Measurements from ENCODE around the gene BPNT1. TPM values are rescaled to one million over a fixed set of nuclear protein-coding genes. Genes with fewer than 3 reads are reported as not detected.
"Not testable (repeated sequence)": the region's sequence is repeated elsewhere in the genome, so short reads cannot be mapped to it uniquely, and the experiment has no call there.

The BPNT1 gene
- total and polyA plus RNA-seq, 2 donors (not counting 1 experiment from before 2014, with no cell fraction given): 18.3 to 24.4 TPM

DNA sequence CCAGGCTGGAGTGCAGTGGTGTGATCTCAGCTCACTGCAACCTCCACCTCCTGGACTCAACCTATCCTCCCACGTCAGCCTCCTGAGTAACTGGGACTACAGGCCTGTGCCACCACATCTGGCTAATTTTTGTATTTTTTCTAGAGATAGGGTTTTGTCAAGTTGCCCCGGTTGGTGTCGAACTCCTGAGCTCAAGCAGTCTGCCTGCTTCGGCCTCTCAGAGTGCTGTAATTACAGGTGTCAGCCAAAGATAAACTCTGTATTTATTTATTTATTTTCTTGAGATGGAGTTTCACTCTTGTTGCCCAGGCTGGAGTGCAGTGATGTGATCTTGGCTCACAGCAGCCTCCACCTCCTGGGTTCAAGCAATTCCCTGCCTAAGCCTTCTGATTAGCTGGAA lies 23.0 kb upstream of the BPNT1 start:
- H3K4me3 ChIP-seq (ENCODE audit: control extremely low read depth in 1 of 5, extremely low read depth in 1 of 5, insufficient read depth in 1 of 5, low read depth in 2 of 5, low read length in 4 of 5); DNase-seq; H2AFZ ChIP-seq (ENCODE audit: insufficient read depth, low read depth, low read length, poor library complexity, severe bottlenecking); H3K27me3 Mint-ChIP-seq; H3K4me2 ChIP-seq (replicated peaks; ENCODE audit: low read depth, low read length, poor library complexity, severe bottlenecking); H3K79me2 ChIP-seq (ENCODE audit: control insufficient read depth, insufficient read depth, low read length); POLR2A ChIA-PET; H3K27me3 ChIP-seq (replicated peaks in 1 of 4; ENCODE audit: control extremely low read depth in 1 of 4, control insufficient read depth in 3 of 4, insufficient read depth in 4 of 4, low read length in 3 of 4); H3K4me1 ChIP-seq (ENCODE audit: control insufficient read depth in 2 of 2, insufficient read depth in 2 of 2, low read length in 2 of 2); H3K9me3 Mint-ChIP-seq (ENCODE audit: insufficient read depth); H3K9me3 ChIP-seq (ENCODE audit: control extremely low read depth in 1 of 3, control insufficient read depth in 2 of 3, insufficient read depth in 1 of 3, low read length in 2 of 3); H4K20me1 ChIP-seq (ENCODE audit: control insufficient read depth, insufficient read depth, low read length, poor library complexity, severe bottlenecking); ATAC-seq (ENCODE audit: low read depth); H3K4me1 Mint-ChIP-seq; H3K27ac Mint-ChIP-seq; H3K9ac ChIP-seq (ENCODE audit: low read length); H3K4me3 Mint-ChIP-seq; H3K27ac ChIP-seq (ENCODE audit: low read length in 2 of 2): not testable (repeated sequence)
- CTCF ChIA-PET: interaction anchor here (0.6 to 2.2 kb wide), 14 partner anchors 8 to 664 kb away, joined by 3 to 8 read pairs (median 3); partner anchors contain the start of genes BPNT1 and IARS2
- intact Hi-C loops (cut with micrococcal nuclease): loop anchor here (10.0 kb wide), 1 partner anchor 662 kb away; no protein-coding TSS in a partner anchor
- 100% methylated on average over 1 of the region's 4 CpGs for WGBS (ENCODE audit: insufficient coverage)
- H3K36me3 ChIP-seq (replicated peaks in 1 of 2; ENCODE audit: control extremely low read depth in 1 of 2, control insufficient read depth in 1 of 2, extremely low read depth in 1 of 2, insufficient read depth in 2 of 2, low read length in 1 of 2): peaks cover 8 to 58% of the 10 kb centered on the region in 2 experiments

DNA sequence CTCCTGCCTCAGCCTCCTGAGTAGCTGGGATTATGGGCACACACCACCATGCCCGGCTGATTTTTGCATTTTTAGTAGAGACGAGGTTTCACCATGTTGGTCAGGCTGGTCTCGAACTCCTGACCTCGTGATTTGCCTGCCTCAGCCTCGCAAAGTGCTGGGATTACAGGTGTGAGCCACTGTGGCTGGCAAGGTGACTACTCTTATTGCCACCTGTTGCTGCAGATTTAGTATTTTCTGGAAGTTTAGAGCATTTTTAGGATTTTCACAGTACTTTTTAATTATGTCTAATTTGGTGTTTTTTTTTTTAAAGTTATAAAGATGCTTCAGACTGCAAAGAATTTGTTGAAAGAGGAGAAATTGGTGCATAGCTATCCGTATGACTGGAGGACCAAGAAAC lies 20.9 kb upstream of the BPNT1 start:
- H3K79me2 ChIP-seq (ENCODE audit: control insufficient read depth, insufficient read depth, low read length); H3K27me3 Mint-ChIP-seq; H3K4me2 ChIP-seq (replicated peaks; ENCODE audit: low read depth, low read length, poor library complexity, severe bottlenecking); H3K4me1 Mint-ChIP-seq; H3K4me1 ChIP-seq (ENCODE audit: control insufficient read depth in 2 of 2, insufficient read depth in 2 of 2, low read length in 2 of 2); H3K27ac ChIP-seq (ENCODE audit: low read length in 2 of 2); H3K27ac Mint-ChIP-seq; CTCF ChIA-PET; ATAC-seq (ENCODE audit: low read depth); H3K4me3 ChIP-seq (ENCODE audit: control extremely low read depth in 1 of 5, extremely low read depth in 1 of 5, insufficient read depth in 1 of 5, low read depth in 2 of 5, low read length in 4 of 5); POLR2A ChIA-PET; H3K9me3 ChIP-seq (ENCODE audit: control extremely low read depth in 1 of 3, control insufficient read depth in 2 of 3, insufficient read depth in 1 of 3, low read length in 2 of 3); H3K9me3 Mint-ChIP-seq (ENCODE audit: insufficient read depth); H3K4me3 Mint-ChIP-seq; DNase-seq; H3K9ac ChIP-seq (ENCODE audit: low read length); H3K27me3 ChIP-seq (replicated peaks in 1 of 4; ENCODE audit: control extremely low read depth in 1 of 4, control insufficient read depth in 3 of 4, insufficient read depth in 4 of 4, low read length in 3 of 4); H4K20me1 ChIP-seq (ENCODE audit: control insufficient read depth, insufficient read depth, low read length, poor library complexity, severe bottlenecking); H2AFZ ChIP-seq (ENCODE audit: insufficient read depth, low read depth, low read length, poor library complexity, severe bottlenecking): not testable (repeated sequence)
- 84% methylated on average over 6 of the region's 6 CpGs for WGBS (ENCODE audit: insufficient coverage)
- intact Hi-C loops (cut with micrococcal nuclease): loop anchor here (10.0 kb wide), 1 partner anchor 664 kb away; no protein-coding TSS in a partner anchor
- H3K36me3 ChIP-seq (replicated peaks in 1 of 2; ENCODE audit: control extremely low read depth in 1 of 2, control insufficient read depth in 1 of 2, extremely low read depth in 1 of 2, insufficient read depth in 2 of 2, low read length in 1 of 2): peaks cover 12 to 59% of the 10 kb centered on the region in 2 experiments
